HG03159 (cell line): ENCODE data around the gene PCSK1.
A peak's percentile ranks its signal among the peaks of the same experiment; 100 is the strongest.

Experiments
- ATAC-seq: cut with Tn5 transposase; IDR thresholded peaks from one replicate; pipeline ENCODE4 v1.9.1; 2021; ENCODE audit warnings: mild to moderate bottlenecking, moderate library complexity; ENCODE audit not compliant: unreplicated experiment

The PCSK1 gene

GRCh38 chr5:96433066-96433447 is at the start of gene PCSK1:
TSS of gene PCSK1 (minus strand) at chr5:96433248. CDS start at chr5:96433042, 206 bp downstream.
- ATAC-seq, result no peak

GRCh38 chr5:96481867-96482266 is 48.8 kb upstream of the PCSK1 start:
- no peak for ATAC-seq

- no peak for ATAC-seq
These were observed 48.1 kb upstream of the PCSK1 start for GRCh38 chr5:96481009-96481786.

- no peak for ATAC-seq
These were observed 45.9 kb upstream of the PCSK1 start for GRCh38 chr5:96478983-96479382.

- no peak for ATAC-seq
These were observed 43.6 kb upstream of the PCSK1 start for GRCh38 chr5:96476654-96477053.

DNA sequence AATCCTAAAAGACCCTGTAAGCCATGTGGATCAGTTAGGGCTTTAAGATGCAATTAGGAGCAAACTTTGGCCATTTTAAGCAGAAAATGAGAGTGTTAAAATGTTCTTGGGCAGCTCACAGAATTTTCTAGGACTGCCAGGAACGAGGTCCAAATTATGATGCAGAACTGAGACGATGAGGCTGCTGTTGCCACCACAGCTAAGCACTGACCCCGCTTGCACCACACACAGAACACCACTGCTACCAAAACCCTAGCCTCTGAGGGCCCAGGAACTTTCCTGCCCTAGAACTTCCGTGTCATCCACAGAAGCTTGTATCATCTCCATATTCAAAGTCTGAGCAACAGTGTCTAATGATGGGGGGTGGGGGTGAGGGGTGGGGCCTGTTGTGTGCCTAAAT is 41.0 kb upstream of the PCSK1 start:
- no peak for ATAC-seq

GRCh38 chr5:96473155-96473554 is 40.1 kb upstream of the PCSK1 start:
- no peak for ATAC-seq

DNA sequence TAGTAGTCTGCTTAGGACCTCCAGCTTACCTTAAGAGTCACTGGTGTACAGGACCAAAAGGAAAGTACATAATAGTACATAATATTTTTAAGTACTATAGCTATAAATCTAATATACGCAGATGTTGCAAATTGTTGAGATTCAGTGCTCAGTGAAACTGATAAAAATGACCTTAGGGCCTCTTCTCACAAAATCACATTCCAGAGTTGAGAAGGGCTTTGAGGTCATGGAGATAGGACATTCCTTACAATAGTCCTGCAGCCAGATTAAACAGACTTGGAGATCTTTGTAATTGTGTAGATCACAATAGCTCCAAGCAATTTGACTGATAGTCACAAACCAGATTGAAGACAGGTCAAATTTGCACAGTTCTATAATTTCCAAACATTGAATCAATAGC is 37.7 kb upstream of the PCSK1 start:
- no peak for ATAC-seq

DNA sequence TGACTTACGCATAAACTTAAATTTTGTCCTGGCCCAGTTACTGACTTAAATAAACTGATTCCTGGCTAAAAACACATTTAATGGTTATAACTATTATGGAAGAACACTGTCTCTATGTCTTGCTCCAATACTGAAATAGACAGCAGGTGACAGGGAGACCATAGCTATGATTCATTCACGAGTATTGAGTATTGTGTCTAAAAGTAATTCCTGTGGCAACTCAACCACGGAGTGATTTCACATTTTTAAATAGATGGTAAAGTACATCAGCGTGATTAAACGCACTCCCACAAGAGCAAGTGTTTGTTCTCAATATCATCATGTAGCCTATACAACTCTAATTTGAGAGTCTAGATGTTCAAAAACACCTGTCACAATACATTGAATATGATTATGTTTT is 35.9 kb upstream of the PCSK1 start:
- ATAC-seq, result no peak

DNA sequence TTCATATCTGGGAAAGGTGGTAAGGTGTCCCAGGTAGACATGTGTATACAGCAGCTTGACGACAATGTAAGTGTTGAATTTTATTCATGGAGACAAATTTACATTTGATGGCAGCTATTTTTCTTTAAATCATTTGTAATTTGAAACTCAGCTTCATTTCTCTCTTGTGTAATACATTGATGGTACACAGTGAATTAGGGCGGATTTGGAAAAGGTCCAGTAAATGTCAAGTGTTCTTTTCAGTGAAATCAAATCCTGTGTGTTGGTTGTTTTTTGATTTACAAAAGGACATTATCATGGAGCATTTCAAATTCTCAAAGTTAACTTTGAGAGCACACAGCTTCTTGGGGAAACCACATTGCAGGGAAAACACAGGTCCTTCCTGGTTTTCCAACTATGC is 30.0 kb upstream of the PCSK1 start:
- ATAC-seq, result no peak

GRCh38 chr5:96459313-96460121 is 26.5 kb upstream of the PCSK1 start:
- no peak for ATAC-seq

DNA sequence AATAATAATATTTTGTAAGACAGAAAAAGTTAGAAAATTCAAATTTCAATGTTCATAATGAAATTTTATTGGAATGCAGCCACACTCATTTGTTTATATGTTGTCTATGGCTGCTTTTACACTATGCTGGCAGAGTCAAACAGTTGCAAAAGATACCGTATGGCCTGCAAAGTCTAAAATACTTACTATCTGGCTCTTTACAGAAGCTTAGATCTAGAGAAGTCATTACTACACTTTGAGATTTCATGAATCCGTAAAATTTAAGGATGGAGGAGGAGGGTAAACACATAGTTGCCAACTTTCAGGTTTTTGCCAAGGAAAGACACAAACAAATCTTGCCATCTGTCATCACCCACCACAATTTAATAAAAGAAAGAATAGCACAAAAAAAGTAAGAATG is 25.1 kb upstream of the PCSK1 start:
- no peak for ATAC-seq

GRCh38 chr5:96455789-96456188 is 22.7 kb upstream of the PCSK1 start:
- no peak for ATAC-seq

GRCh38 chr5:96453394-96453793 is 20.3 kb upstream of the PCSK1 start:
- no peak for ATAC-seq

- no peak for ATAC-seq
These were observed 14.9 kb upstream of the PCSK1 start for GRCh38 chr5:96447949-96448348.

DNA sequence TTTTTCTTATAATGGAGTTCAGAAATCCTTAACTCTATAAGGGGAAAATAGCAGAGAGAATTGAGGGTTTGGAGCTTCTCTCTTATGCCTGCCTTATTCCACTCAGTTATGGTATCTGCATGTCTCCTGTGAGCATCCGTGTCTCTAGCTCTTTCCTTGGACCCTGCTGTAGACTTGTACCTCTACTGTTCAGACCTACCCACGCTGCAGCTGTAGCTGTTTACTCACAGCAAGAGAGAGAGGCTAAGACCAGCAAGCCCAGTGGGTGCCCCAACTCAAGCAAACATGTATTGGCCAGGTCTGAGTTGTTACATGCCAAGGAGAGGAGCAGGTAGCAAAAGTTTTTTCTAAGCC is 7.1 kb upstream of the PCSK1 start:
- ATAC-seq, result peak; percentile 36

GRCh38 chr5:96439477-96440184 is 6.6 kb upstream of the PCSK1 start:
- ATAC-seq, result peak; percentile 96

- peak; percentile 80 for ATAC-seq
These were observed 1.2 kb upstream of the PCSK1 start for GRCh38 chr5:96434201-96434645.

- ATAC-seq, result no peak
These were observed 607 bp downstream of the PCSK1 start for GRCh38 chr5:96432216-96433065.

DNA sequence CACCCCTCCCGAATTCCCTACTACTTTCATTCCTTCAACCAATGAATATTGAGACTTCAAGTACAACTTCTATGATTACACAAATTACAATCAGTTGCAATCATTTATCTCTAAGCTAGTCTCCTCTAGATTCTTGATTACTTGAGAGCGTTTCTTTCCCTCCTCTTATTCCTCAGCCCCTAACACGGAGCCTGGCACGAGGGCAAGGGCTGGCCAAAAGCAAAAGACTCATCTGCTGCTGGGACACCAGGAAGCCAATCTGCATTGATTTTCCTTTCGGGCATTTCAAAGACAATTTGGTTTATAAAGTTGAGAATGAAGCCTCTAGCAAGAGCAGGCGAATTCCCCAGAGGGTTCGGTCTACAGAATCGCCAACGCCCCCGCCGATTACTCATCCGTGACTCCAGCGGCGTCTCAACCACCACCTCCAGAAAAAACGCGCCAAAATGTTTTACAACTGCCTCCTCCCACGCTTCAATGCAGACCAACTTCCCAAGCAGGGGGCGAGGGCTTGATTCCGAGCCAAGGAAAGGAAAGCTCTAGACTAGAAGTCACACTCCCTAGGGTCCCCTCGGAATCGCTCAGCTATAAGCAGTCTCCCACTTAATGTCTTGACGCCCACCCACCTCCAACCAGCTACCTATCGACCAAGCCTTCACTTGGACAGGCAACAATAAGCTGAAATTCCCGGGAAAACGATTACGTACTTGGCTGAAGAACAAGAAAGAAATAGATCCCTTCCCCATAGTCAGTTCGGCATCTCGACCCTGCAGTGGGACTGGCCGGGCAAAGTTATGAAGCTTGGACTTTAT is 1.5 kb downstream of the PCSK1 start:
- no peak for ATAC-seq
